Measurements from ENCODE around the gene ATF6. TPM values are rescaled to one million over a fixed set of nuclear protein-coding genes. Genes with fewer than 3 reads are reported as not detected.

Gene ATF6
- total RNA-seq, 1 experiment from 2014 or later, result 10.6 TPM

DNA sequence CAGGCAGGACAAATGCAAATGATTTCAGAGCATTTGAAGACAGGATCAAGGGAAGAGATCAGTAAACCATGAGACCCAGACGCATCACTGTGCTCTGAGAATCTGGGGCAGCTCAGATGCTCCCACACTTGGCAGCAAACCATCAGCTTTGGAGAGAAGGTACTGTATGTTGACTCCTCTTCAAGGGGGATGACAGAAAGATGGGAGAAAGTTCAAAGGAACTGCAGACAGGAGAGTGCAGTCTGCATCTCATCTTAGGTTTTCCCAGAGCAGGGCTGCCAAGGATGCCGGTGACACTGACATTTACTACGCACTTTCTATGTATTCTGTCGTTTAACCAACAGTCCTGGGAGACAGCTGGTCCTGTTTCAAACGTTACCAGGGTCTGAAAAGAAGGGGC is 221.8 kb downstream of the ATF6 start (continued):
- TF ChIP-seq, protein P1, sequence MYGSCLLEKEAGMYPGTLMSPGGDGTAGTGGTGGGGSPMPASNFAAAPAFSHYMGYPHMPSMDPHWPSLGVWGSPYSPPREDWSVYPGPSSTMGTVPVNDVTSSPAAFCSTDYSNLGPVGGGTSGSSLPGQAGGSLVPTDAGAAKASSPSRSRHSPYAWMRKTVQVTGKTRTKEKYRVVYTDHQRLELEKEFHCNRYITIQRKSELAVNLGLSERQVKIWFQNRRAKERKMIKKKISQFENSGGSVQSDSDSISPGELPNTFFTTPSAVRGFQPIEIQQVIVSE (CRISPR knock-in tag; IDR thresholded peaks at IDR 0.05; ENCODE audit: borderline replicate concordance), result no peak
- TF ChIP-seq ESRRA (CRISPR knock-in tag; IDR thresholded peaks at IDR 0.05; ENCODE audit: borderline replicate concordance), result no peak

DNA sequence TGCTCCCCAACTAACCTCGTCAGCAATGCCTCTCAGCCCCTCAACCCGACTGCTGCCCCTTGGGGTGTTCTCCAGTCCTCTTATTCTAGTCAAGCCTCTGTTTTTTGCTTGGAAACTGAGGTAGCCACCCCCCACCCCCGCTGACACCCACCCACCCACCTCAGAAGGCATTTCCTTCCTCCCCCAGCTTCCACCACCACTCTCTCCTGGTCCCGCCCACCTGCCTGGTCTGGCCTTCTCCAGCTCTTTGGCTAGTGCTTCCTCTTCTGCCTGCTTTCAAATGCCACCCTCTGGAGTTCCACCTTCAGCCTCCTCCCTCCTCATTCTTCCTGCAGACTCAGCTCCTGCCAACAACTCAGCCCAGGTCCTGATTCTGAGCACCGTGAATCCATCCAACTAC is 222.3 kb downstream of the ATF6 start:
- peaks cover 36% of the 10 kb centered on the region for H3K9me3 Mint-ChIP-seq
- peaks cover 8% of the 10 kb centered on the region for H3K36me3 Mint-ChIP-seq
- TF ChIP-seq NR1H2 (CRISPR knock-in tag; IDR thresholded peaks at IDR 0.05), result no peak
- TF ChIP-seq, protein P2, sequence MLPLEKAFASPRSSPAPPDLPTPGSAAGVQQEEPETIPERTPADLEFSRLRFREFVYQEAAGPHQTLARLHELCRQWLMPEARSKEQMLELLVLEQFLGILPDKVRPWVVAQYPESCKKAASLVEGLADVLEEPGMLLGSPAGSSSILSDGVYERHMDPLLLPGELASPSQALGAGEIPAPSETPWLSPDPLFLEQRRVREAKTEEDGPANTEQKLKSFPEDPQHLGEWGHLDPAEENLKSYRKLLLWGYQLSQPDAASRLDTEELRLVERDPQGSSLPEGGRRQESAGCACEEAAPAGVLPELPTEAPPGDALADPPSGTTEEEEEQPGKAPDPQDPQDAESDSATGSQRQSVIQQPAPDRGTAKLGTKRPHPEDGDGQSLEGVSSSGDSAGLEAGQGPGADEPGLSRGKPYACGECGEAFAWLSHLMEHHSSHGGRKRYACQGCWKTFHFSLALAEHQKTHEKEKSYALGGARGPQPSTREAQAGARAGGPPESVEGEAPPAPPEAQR (CRISPR knock-in tag; IDR thresholded peaks at IDR 0.05), result no peak
- H3K4me3 Mint-ChIP-seq, result no peak overlapping the region
- no peaks in the 10 kb centered on the region for H3K4me1 Mint-ChIP-seq
- POLR2A ChIA-PET, result no interaction called here
- CTCF ChIA-PET, result interaction anchor here (1.3 kb wide), 1 partner anchor 49 kb away, joined by 6 read pairs; no protein-coding TSS in a partner anchor
- DNase-seq (ENCODE audit: low spot score) (no peak), ATAC-seq (no peak)
- no peaks in the 10 kb centered on the region; the same call in 1 of the 2 replicates for H3K27me3 Mint-ChIP-seq (ENCODE audit: low read depth)
- no peak overlapping the region for H3K27ac Mint-ChIP-seq

DNA sequence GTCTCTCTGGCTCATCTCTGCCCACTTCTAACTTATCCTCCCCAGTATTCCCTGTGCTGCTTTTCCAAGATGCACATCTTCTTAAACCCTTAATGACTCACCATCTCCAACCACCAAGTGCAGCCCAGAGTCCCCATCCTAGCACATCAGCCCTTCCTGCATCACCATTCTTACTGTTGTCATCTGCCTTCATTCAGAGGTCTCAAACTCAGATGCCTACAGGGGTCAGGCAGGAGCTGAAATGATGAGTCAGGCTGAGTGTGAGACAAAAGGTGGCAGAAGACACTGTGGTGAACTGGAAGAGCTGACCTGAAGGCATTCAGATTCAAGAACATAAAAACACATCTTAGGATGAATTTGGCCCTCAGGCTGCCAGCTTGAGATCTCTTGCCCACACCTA is 223.0 kb downstream of the ATF6 start:
- no peak overlapping the region for H3K27ac Mint-ChIP-seq
- DNase-seq (ENCODE audit: low spot score), result no peak
- peak; percentile 44 for ATAC-seq
- H3K4me1 Mint-ChIP-seq, result no peaks in the 10 kb centered on the region
- H3K4me3 Mint-ChIP-seq, result no peak overlapping the region
- POLR2A ChIA-PET, result no interaction called here
- CTCF ChIA-PET, result interaction anchor here (0.6 kb wide), 1 partner anchor 48 kb away, joined by 4 read pairs; no protein-coding TSS in a partner anchor
- TF ChIP-seq, protein P3, sequence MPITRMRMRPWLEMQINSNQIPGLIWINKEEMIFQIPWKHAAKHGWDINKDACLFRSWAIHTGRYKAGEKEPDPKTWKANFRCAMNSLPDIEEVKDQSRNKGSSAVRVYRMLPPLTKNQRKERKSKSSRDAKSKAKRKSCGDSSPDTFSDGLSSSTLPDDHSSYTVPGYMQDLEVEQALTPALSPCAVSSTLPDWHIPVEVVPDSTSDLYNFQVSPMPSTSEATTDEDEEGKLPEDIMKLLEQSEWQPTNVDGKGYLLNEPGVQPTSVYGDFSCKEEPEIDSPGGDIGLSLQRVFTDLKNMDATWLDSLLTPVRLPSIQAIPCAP (CRISPR knock-in tag; IDR thresholded peaks at IDR 0.05), result no peak
- TF ChIP-seq MYBL2 (CRISPR knock-in tag; IDR thresholded peaks at IDR 0.05), result no peak
- TF ChIP-seq, protein P4, sequence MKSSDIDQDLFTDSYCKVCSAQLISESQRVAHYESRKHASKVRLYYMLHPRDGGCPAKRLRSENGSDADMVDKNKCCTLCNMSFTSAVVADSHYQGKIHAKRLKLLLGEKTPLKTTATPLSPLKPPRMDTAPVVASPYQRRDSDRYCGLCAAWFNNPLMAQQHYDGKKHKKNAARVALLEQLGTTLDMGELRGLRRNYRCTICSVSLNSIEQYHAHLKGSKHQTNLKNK (CRISPR knock-in tag; IDR thresholded peaks at IDR 0.05), result no peak
- TF ChIP-seq, protein P5, sequence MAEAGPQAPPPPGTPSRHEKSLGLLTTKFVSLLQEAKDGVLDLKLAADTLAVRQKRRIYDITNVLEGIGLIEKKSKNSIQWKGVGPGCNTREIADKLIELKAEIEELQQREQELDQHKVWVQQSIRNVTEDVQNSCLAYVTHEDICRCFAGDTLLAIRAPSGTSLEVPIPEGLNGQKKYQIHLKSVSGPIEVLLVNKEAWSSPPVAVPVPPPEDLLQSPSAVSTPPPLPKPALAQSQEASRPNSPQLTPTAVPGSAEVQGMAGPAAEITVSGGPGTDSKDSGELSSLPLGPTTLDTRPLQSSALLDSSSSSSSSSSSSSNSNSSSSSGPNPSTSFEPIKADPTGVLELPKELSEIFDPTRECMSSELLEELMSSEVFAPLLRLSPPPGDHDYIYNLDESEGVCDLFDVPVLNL (CRISPR knock-in tag; IDR thresholded peaks at IDR 0.05; ENCODE audit: borderline replicate concordance, low read depth), result no peak
- H3K36me3 Mint-ChIP-seq, result peaks cover 8% of the 10 kb centered on the region
- H3K9me3 Mint-ChIP-seq, result peaks cover 36% of the 10 kb centered on the region
- H3K27me3 Mint-ChIP-seq (ENCODE audit: low read depth), result no peaks in the 10 kb centered on the region; the same call in 1 of the 2 replicates

DNA sequence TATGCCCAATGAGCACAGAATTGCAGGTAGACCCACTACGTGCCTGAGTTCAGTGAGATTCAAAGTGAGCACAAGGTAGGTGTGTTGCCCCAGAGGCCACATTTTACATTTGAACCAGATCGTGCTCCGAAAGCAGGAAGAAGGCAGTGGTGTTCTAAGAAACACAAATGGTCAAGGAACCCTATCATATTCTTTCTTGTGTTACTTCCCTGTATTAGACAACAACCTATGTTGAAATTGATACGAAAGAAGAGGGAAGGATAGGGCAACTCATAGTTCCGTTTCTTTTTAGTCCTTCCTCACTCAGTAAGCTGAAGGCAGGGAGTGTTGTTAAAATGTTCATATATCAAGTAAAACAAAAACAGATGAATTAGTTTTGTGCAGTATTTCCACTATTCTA is 223.7 kb downstream of the ATF6 start:
- H3K36me3 Mint-ChIP-seq, result peaks cover 8% of the 10 kb centered on the region
- TF ChIP-seq MXD4 (CRISPR knock-in tag; IDR thresholded peaks at IDR 0.05; ENCODE audit: borderline replicate concordance), result no peak
- TF ChIP-seq, protein P6, sequence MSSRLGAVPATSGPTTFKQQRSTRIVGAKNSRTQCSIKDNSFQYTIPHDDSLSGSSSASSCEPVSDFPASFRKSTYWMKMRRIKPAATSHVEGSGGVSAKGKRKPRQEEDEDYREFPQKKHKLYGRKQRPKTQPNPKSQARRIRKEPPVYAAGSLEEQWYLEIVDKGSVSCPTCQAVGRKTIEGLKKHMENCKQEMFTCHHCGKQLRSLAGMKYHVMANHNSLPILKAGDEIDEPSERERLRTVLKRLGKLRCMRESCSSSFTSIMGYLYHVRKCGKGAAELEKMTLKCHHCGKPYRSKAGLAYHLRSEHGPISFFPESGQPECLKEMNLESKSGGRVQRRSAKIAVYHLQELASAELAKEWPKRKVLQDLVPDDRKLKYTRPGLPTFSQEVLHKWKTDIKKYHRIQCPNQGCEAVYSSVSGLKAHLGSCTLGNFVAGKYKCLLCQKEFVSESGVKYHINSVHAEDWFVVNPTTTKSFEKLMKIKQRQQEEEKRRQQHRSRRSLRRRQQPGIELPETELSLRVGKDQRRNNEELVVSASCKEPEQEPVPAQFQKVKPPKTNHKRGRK (CRISPR knock-in tag; IDR thresholded peaks at IDR 0.05; ENCODE audit: borderline replicate concordance), result no peak
- TF ChIP-seq, protein P7, sequence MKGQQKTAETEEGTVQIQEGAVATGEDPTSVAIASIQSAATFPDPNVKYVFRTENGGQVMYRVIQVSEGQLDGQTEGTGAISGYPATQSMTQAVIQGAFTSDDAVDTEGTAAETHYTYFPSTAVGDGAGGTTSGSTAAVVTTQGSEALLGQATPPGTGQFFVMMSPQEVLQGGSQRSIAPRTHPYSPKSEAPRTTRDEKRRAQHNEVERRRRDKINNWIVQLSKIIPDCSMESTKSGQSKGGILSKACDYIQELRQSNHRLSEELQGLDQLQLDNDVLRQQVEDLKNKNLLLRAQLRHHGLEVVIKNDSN (CRISPR knock-in tag; IDR thresholded peaks at IDR 0.05), result no peak
- TF ChIP-seq TEAD1 (CRISPR knock-in tag; IDR thresholded peaks at IDR 0.05), result no peak
- TF ChIP-seq, protein P8, sequence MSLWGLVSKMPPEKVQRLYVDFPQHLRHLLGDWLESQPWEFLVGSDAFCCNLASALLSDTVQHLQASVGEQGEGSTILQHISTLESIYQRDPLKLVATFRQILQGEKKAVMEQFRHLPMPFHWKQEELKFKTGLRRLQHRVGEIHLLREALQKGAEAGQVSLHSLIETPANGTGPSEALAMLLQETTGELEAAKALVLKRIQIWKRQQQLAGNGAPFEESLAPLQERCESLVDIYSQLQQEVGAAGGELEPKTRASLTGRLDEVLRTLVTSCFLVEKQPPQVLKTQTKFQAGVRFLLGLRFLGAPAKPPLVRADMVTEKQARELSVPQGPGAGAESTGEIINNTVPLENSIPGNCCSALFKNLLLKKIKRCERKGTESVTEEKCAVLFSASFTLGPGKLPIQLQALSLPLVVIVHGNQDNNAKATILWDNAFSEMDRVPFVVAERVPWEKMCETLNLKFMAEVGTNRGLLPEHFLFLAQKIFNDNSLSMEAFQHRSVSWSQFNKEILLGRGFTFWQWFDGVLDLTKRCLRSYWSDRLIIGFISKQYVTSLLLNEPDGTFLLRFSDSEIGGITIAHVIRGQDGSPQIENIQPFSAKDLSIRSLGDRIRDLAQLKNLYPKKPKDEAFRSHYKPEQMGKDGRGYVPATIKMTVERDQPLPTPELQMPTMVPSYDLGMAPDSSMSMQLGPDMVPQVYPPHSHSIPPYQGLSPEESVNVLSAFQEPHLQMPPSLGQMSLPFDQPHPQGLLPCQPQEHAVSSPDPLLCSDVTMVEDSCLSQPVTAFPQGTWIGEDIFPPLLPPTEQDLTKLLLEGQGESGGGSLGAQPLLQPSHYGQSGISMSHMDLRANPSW (CRISPR knock-in tag; conservative IDR thresholded peaks at IDR 0.05; ENCODE audit: low read depth), result no peak
- no peak for TF ChIP-seq CREB1 (CRISPR knock-in tag; IDR thresholded peaks at IDR 0.05)
- TF ChIP-seq, protein P9, sequence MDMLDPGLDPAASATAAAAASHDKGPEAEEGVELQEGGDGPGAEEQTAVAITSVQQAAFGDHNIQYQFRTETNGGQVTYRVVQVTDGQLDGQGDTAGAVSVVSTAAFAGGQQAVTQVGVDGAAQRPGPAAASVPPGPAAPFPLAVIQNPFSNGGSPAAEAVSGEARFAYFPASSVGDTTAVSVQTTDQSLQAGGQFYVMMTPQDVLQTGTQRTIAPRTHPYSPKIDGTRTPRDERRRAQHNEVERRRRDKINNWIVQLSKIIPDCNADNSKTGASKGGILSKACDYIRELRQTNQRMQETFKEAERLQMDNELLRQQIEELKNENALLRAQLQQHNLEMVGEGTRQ (CRISPR knock-in tag; IDR thresholded peaks at IDR 0.05), result no peak
- no peak for TF ChIP-seq IRF2 (CRISPR knock-in tag; IDR thresholded peaks at IDR 0.05; ENCODE audit: borderline replicate concordance, low read depth)
- TF ChIP-seq, protein P10, sequence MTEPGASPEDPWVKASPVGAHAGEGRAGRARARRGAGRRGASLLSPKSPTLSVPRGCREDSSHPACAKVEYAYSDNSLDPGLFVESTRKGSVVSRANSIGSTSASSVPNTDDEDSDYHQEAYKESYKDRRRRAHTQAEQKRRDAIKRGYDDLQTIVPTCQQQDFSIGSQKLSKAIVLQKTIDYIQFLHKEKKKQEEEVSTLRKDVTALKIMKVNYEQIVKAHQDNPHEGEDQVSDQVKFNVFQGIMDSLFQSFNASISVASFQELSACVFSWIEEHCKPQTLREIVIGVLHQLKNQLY (CRISPR knock-in tag; IDR thresholded peaks at IDR 0.05), result no peak
- TF ChIP-seq FOXP1 (CRISPR knock-in tag; IDR thresholded peaks at IDR 0.05; ENCODE audit: borderline replicate concordance), result no peak

More for the DNA sequence above, 223.7 kb downstream of the ATF6 start:
- Mint-ChIP-seq H3K4me3 (no peak overlapping the region), H3K27ac (no peak overlapping the region), H3K27me3 (ENCODE audit: low read depth) (no peaks in the 10 kb centered on the region; the same call in 1 of the 2 replicates), H3K4me1 (no peaks in the 10 kb centered on the region), H3K9me3 (peaks cover 36% of the 10 kb centered on the region)
- ATAC-seq, result no peak
- ChIA-PET POLR2A (no interaction called here), CTCF (interaction anchor here (0.6 kb wide), 1 partner anchor 47 kb away, joined by 4 read pairs; no protein-coding TSS in a partner anchor)
- no peak for DNase-seq (ENCODE audit: low spot score)

Measured in WTC11 (cell line).